Activated CD4-positive, alpha-beta T cell treated with anti-CD3 and anti-CD28 coated beads for 48 hours (primary cell): ENCODE measurements around the gene CEBPG.
A peak's percentile ranks its signal among the peaks of the same experiment; 100 is the strongest.

Experiments used
- DNase-seq: peaks from one replicate; pipeline ENCODE4 v3.0.0-alpha.2; 2020

CEBPG gene

GRCh38 chr19:33396701-33397535 lies 23.4 kb downstream of the CEBPG start:
- DNase-seq: no peak

- no peak for DNase-seq
Observed at GRCh38 chr19:33397536-33398360, 24.2 kb downstream of the CEBPG start.

- DNase-seq: no peak
Observed at GRCh38 chr19:33398361-33399060, 25.0 kb downstream of the CEBPG start.

- DNase-seq: no peak
Observed at GRCh38 chr19:33399081-33399744, 25.7 kb downstream of the CEBPG start.

- no peak for DNase-seq
Observed at GRCh38 chr19:33399745-33400681, 26.5 kb downstream of the CEBPG start.

GRCh38 chr19:33400856-33401682 lies 27.6 kb downstream of the CEBPG start:
- DNase-seq: no peak

GRCh38 chr19:33401683-33402420 lies 28.3 kb downstream of the CEBPG start:
- no peak for DNase-seq

GRCh38 chr19:33402421-33403220 lies 29.1 kb downstream of the CEBPG start:
- no peak for DNase-seq

GRCh38 chr19:33403221-33403972 lies 29.9 kb downstream of the CEBPG start:
- DNase-seq: no peak

GRCh38 chr19:33403973-33404304 lies 30.4 kb downstream of the CEBPG start:
- DNase-seq: no peak

GRCh38 chr19:33404506-33405253 lies 31.2 kb downstream of the CEBPG start:
- no peak for DNase-seq

GRCh38 chr19:33405254-33405552 lies 31.7 kb downstream of the CEBPG start:
- no peak for DNase-seq

GRCh38 chr19:33405553-33406461 lies 32.3 kb downstream of the CEBPG start:
- no peak for DNase-seq

GRCh38 chr19:33406521-33407139 lies 33.1 kb downstream of the CEBPG start:
- peak; percentile 84 for DNase-seq

GRCh38 chr19:33407140-33407551 lies 33.6 kb downstream of the CEBPG start:
- DNase-seq: no peak

GRCh38 chr19:33407716-33408115 lies 34.2 kb downstream of the CEBPG start:
- no peak for DNase-seq
